Duodenal mucosa (tissue), 2 donors: Measurements from ENCODE around the gene ECE1.
A peak's percentile ranks its signal among the peaks of the same experiment; 100 is the strongest.
"Not testable (repeated sequence)": the region's sequence is repeated elsewhere in the genome, so short reads cannot be mapped to it uniquely, and the experiment has no call there.

ENCODE experiments used
- H3K27ac ChIP-seq: one replicate; pipeline ENCODE4 v1.7.0; 2013; ENCODE audit warnings: low read depth, low read length
- H3K27me3 ChIP-seq, 2 donors: one replicate each; pipeline ENCODE4 v1.7.0; 2013; ENCODE audit warnings: low read length in 2 of 2, control low read depth in 1 of 2; ENCODE audit not compliant: insufficient read depth in 2 of 2, control insufficient read depth in 1 of 2
- H3K36me3 ChIP-seq, 2 donors: one replicate each; pipeline ENCODE4 v1.7.0; 2013; ENCODE audit warnings: low read length in 2 of 2, control low read depth in 1 of 2; ENCODE audit not compliant: insufficient read depth in 2 of 2, control insufficient read depth in 1 of 2
- H3K4me1 ChIP-seq, 2 donors: one replicate each; pipeline ENCODE4 v1.7.0; 2013; ENCODE audit warnings: low read length in 2 of 2, control low read depth in 1 of 2; ENCODE audit not compliant: insufficient read depth in 2 of 2, control insufficient read depth in 1 of 2
- H3K4me3 ChIP-seq, 2 donors: one replicate each; pipeline ENCODE4 v1.7.0; 2013; ENCODE audit warnings: low read length in 2 of 2, low read depth in 1 of 2
- H3K9ac ChIP-seq, 2 donors: one replicate each; pipeline ENCODE4 v1.7.0; 2013; ENCODE audit warnings: low read length in 2 of 2, low read depth in 1 of 2
- H3K9me3 ChIP-seq, 2 donors: one replicate each; pipeline ENCODE4 v1.7.0; 2013; ENCODE audit warnings: low read length in 2 of 2, control low read depth in 1 of 2; ENCODE audit not compliant: control insufficient read depth in 1 of 2

The ECE1 gene

DNA sequence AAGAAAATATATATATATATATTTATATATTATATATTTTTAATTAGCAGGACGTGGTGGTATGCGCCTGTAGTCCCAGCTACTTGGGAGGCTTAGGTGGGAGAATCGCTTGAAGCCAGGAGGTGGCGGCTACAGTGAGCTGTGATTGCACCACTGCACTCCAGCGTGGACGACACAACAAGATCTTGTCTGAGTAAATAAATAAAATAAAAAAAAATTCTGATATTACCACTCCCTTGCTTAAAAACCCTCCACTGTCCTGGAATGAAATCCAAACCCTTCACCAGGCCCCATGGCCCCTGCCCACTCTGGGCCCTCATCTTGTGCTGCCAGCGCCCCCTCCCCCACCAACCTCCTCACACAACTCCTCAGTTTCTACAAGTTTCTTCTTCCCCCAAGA, 1.7 kb upstream of the ECE1 start:
- Histone ChIP-seq H3K36me3 (peaks cover 0 to 3% of the 10 kb centered on the region in 2 donors), H3K27ac (no peak overlapping the region), H3K4me1 (peaks cover 55 to 59% of the 10 kb centered on the region in 2 donors), H3K27me3 (no peaks in the 10 kb centered on the region), H3K9ac (no peak overlapping the region), H3K4me3 (no peak overlapping the region), H3K9me3 (no peaks in the 10 kb centered on the region)

DNA sequence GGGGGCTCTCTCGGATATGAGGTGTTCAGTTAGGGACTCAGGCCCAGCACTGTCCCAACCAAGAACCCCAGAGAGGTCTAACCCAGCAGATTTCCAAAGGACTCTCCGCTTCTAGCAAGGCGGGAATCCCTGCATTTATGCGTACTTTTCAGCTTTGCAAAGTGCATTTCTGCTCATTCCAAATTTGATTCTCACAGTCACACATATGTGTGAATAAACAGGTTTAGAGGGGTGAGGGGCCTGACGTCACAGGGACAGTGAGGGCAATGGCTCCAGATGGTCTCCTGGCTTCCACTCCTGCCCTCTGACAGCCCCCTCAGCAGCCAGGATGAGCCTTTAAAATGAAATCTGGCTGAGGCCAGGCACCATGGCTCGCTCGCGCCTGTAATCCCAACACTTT, 921 bp upstream of the ECE1 start:
- no peaks in the 10 kb centered on the region for H3K9me3 ChIP-seq
- H3K4me3 ChIP-seq, result peak overlapping the region in 1 of 2 donors; percentile 50
- peaks cover 55 to 59% of the 10 kb centered on the region in 2 donors for H3K4me1 ChIP-seq
- peaks cover 0 to 3% of the 10 kb centered on the region in 2 donors for H3K36me3 ChIP-seq
- H3K9ac ChIP-seq, result peak overlapping the region in 1 of 2 donors; percentile 55
- H3K27me3 ChIP-seq, result no peaks in the 10 kb centered on the region
- no peak overlapping the region for H3K27ac ChIP-seq

GRCh38 chr1:21290546-21290944, 282 bp upstream of the ECE1 start:
- Histone ChIP-seq H3K9ac (peak overlapping the region in 1 of 2 donors; percentile 55), H3K27ac (peak overlapping the region; percentile 5), H3K9me3 (no peaks in the 10 kb centered on the region), H3K4me3 (peak overlapping the region; percentile 50 to 61), H3K27me3 (no peaks in the 10 kb centered on the region), H3K36me3 (peaks cover 0 to 3% of the 10 kb centered on the region in 2 donors), H3K4me1 (peaks cover 51 to 59% of the 10 kb centered on the region in 2 donors)

GRCh38 chr1:21289127-21289526, 1.1 kb downstream of the ECE1 start:
- no peaks in the 10 kb centered on the region for H3K27me3 ChIP-seq

DNA sequence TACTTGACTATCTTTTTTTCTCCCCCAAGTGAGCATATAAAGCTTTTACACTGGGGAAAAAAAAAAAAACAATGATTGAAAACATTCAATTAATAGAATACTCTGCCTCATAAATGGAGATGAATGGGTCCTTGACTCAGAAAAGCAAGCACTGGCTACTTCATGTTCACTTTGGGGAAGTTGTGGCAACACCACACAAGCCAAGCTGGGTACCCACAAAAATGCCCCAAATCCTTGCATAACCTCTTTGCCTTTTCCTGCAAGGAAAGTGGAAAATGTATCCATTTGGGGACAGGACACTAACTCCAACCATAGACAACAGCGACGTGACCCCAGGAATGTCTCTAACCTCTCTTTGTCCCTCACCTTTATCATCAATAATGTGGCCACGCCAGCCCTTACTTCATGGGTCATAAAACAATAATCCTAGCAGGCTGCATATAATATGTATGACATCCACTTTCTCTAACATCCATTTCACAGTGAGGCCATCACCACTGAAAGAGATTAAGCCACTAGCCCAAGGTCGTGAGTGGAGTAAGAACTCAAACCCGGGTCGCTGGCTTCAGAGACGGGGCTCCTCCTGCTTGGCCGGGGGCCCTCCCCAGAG, 2.3 kb downstream of the ECE1 start:
- H3K4me3 ChIP-seq, result no peak overlapping the region
- peaks cover 0 to 3% of the 10 kb centered on the region in 2 donors for H3K36me3 ChIP-seq
- H3K9me3 ChIP-seq, result no peaks in the 10 kb centered on the region
- H3K27ac ChIP-seq, result no peak overlapping the region
- no peak overlapping the region for H3K9ac ChIP-seq
- no peaks in the 10 kb centered on the region for H3K27me3 ChIP-seq
- H3K4me1 ChIP-seq, result peaks cover 31 to 44% of the 10 kb centered on the region in 2 donors

More at GRCh38 chr1:21289127-21289526, 1.1 kb downstream of the ECE1 start:
- H3K9me3 ChIP-seq, result no peaks in the 10 kb centered on the region
- H3K9ac ChIP-seq, result peak overlapping the region; percentile 35 to 42
- peaks cover 0 to 3% of the 10 kb centered on the region in 2 donors for H3K36me3 ChIP-seq
- H3K4me1 ChIP-seq, result peaks cover 42 to 54% of the 10 kb centered on the region in 2 donors
- no peak overlapping the region for H3K27ac ChIP-seq
- peak overlapping the region; percentile 67 to 71 for H3K4me3 ChIP-seq

- H3K9ac ChIP-seq, H3K27me3 ChIP-seq, H3K27ac ChIP-seq, H3K4me3 ChIP-seq, H3K9me3 ChIP-seq, H3K36me3 ChIP-seq: not testable (repeated sequence)
- peaks cover 15 to 29% of the 10 kb centered on the region in 2 donors for H3K4me1 ChIP-seq
Observed at GRCh38 chr1:21285386-21285785, 4.9 kb downstream of the ECE1 start.

GRCh38 chr1:21285055-21285372, 5.2 kb downstream of the ECE1 start:
- Histone ChIP-seq H3K27ac (no peak overlapping the region), H3K9me3 (no peaks in the 10 kb centered on the region), H3K36me3 (peaks cover 0 to 3% of the 10 kb centered on the region in 2 donors), H3K9ac (no peak overlapping the region), H3K27me3 (no peaks in the 10 kb centered on the region), H3K4me3 (no peak overlapping the region), H3K4me1 (peaks cover 18 to 32% of the 10 kb centered on the region in 2 donors)

DNA sequence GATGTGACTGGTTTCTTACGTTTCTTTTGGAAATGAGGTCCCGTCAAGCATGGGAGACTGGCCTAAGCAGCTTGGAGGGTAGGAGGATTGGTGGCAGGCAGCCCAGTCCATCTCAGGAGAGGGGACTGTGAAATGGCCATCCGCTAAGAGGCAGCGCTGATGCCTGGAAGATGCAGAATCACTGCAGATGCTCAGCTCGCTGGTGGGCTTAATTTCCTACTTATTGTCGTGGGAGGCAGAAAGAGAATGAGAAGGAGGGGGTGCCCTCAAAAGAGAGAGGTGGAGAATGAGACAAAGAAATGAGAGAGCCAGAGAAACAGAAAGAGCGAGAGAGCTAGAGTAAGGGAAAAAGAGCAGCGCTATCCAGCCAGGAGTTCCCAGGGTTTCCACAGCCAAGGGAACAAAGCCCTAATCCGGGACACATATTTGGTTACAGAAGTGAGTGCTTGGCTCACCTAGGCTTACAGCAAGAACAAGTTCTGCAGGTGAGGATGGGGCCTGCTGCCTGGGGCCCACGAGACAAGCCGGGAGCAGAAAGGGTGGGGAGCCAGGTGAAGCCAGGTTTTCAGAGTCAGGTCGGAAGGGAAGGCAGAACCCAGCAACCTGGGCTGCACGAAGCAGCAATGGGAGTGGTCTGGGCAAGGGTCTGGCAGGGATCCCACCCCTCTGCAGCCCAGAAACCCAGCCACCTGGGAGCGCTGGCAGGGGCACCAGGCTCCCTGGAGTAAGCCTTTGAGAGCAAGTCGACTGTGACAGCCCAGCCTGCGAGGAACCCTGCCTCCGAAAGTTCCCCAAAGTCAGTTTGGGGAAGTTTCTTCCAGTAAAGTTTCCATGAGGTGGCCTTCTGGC, 5.8 kb downstream of the ECE1 start:
- H3K36me3 ChIP-seq, result peaks cover 0 to 3% of the 10 kb centered on the region in 2 donors
- no peaks in the 10 kb centered on the region for H3K9me3 ChIP-seq
- H3K27me3 ChIP-seq, result no peaks in the 10 kb centered on the region
- H3K4me3 ChIP-seq, result no peak overlapping the region
- H3K9ac ChIP-seq, result peak overlapping the region in 1 of 2 donors; percentile 32
- H3K4me1 ChIP-seq, result peaks cover 21 to 34% of the 10 kb centered on the region in 2 donors
- no peak overlapping the region for H3K27ac ChIP-seq

DNA sequence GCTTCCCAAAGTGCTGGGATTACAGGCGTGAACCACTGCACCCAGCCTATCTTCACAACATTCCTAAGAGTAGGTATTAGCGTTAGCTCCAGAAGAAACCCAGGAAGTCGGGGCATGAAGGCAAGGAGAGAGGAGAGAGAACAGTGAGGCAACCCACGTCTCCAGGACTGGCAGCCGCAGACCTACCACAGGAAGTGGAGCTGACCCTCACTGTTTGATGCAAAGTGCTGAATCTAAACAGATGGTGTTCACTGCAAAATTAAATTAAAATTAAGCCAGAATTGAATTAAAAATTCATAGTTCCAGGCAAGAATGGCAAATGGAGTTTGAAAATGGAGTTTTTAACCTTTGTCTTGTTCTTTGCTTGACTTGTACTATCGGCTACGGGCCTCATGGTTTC, 6.7 kb downstream of the ECE1 start:
- Histone ChIP-seq H3K27ac (no peak overlapping the region), H3K4me1 (peaks cover 16 to 33% of the 10 kb centered on the region in 2 donors)

DNA sequence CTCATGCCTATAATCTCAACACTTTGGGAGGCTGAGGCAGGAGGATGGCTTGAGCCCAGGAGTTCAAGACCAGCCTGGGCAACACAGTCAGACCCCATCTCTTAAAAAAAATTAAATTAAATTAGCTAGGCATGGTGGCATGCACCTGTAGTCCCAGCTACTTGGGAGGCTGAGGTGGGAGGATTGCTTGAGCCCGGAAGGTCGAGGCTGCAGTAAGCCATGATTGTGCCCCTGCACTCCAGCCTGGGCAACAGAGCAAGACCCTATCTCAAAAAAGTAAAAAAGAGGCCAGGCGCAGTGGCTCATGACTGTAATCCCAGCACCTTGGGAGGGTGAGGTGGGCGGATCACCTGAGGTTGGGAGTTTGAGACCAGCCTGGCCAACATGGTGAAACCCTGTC, 8.2 kb downstream of the ECE1 start:
- not testable (repeated sequence) for H3K27ac ChIP-seq
- Histone ChIP-seq H3K4me1 (peaks cover 20 to 34% of the 10 kb centered on the region in 2 donors), H3K36me3 (peaks cover 3 to 17% of the 10 kb centered on the region in 2 donors)

More for the DNA sequence above, 6.7 kb downstream of the ECE1 start:
- Histone ChIP-seq H3K9ac (no peak overlapping the region), H3K9me3 (no peaks in the 10 kb centered on the region), H3K27me3 (no peaks in the 10 kb centered on the region), H3K4me3 (no peak overlapping the region), H3K36me3 (peaks cover 2 to 12% of the 10 kb centered on the region in 2 donors)

More for the DNA sequence above, 8.2 kb downstream of the ECE1 start:
- H3K27me3 ChIP-seq, H3K4me3 ChIP-seq, H3K9me3 ChIP-seq, H3K9ac ChIP-seq: not testable (repeated sequence)
